CD1c-positive myeloid dendritic cell (primary cell): ENCODE measurements around the gene RAB6A.
"Not testable (repeated sequence)": the region's sequence is repeated elsewhere in the genome, so short reads cannot be mapped to it uniquely, and the experiment has no call there.

Source experiments
- DNase-seq: peaks from one replicate; pipeline ENCODE4 v3.0.0-alpha.2; 2016; ENCODE audit errors: extremely low spot score

Gene RAB6A

DNA sequence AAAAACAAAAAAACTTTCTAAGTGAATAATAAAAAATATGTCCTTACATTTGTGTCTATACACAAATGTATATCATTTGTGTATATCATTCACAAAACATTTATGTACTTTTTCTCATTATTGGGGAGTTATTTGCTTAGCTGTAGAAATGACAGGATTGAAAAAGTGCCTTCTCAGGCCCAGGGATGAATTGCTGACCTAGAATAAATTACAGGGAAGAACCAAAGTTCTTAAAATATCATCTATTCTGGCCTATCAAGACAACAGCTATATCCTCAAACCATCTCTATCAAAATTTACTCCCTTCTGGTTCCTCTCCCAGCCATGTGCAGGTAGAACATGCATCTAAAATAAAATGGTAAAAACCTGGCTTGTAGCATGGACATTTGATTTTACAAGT lies 1.9 kb upstream of the RAB6A start:
- no peak for DNase-seq

DNA sequence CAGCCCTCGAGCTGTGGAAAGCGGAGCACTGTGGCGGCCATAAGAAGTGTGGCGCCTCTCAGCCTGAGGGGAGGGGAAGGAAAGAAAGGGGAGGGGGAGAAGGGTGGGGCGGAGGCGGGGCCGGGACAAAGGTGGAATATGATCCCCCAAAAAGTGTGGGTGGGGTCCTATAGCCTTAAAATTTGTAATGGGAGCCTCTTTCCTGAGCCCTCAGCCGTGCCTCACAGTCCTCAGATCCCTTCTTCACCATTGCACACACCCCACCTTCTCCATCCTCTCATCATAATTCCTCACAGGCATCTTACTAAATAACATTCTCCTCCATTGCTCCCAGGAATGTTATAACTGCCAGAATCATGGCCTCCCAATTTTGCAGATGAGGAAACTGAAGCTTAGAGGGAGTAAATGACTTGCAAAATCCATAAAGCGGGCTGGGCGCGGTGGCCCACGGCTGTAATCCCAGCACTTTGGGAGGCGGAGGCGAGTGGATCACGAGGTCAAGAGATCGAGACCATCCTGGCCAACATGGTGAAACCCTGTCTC lies 600 bp upstream of the RAB6A start:
- DNase-seq, result peak; percentile 10

DNA sequence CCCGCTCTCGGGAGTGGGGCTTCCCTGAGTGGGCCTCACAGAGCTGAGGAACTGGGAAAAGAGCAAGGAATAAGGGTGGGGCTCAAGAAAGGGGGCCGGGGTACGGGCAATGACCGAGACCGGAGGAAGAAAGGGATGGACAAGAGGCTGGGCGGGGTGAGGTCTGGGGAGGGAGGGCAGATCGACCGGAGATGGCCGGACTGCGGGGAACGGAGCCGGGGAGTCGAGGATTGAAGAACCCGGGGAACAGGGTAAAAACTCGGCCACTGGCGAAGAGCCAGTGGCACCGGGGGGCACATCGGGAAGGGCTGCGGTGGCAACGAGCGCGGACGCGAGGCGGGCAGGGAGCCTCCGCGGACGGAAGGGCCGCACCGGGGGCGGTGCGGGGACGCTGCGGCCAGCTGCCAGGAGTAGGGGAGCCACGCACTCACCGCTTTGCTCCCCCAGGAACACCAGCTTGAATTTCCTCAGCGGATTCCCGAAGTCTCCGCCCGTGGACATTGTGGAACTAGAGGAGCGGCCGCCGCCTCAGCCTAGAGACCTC lies 667 bp downstream of the RAB6A start:
- DNase-seq, result peak; percentile 26

DNA sequence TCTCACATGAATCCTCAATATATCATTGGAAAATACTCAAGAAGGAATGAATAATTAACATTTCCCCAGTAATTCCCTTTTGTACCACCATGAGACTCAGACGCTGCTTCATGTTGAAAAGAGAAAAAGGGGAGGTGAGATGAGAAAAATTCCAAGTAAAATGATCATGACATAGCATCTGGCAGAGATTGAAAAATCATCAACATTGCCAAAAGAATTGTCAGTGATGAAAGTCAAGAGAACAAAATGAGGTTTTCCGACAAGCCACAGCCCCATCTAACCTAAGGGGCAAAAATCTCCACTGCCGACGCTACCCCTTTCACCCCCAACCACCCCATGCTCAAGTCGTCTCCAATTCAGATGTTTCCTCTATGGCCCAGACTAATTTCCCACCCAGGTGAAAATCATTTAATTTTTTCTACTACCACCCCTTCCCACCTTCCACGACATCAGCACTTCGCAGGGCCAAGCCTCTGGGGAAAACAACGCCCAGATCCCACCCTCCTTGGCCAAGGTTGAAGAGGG lies 1.2 kb downstream of the RAB6A start:
- DNase-seq, result peak; percentile 11

DNA sequence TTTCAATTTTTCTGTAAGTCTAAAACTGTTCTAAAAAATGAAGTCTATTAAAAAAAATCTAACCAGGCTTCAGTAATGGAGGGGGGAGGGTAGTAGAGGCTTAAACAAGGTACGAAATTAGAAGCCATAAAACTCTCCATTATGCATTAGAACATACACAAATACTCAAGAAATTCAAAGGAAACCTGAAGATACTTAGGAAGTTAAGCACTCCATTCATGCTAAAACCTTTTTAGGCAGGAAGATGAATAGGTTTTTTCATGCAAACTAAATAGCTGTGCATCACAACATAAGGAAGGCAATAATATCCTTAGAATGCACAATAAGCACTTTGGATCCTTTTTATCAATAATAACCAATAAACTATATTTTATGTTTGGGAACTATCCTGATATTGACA lies 2.4 kb downstream of the RAB6A start:
- no peak for DNase-seq

DNA sequence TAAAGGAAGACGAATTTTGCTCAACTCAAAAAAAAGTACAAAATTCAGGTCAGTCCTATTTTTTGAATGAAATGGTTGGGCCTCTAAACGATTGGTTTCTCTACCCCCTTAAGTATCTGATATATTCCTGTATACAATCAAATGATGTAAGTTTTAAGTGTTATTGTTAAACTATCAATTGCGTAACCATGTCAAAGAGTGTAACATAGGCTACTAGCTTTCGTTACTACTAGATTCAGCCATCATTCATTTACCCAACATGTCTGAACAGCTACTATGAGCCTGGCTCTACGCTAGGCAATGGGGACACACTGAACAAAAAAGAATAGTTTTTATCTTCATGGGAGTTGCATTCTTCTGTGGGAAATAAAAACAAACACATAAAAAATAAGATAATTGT lies 3.3 kb downstream of the RAB6A start:
- no peak for DNase-seq

DNA sequence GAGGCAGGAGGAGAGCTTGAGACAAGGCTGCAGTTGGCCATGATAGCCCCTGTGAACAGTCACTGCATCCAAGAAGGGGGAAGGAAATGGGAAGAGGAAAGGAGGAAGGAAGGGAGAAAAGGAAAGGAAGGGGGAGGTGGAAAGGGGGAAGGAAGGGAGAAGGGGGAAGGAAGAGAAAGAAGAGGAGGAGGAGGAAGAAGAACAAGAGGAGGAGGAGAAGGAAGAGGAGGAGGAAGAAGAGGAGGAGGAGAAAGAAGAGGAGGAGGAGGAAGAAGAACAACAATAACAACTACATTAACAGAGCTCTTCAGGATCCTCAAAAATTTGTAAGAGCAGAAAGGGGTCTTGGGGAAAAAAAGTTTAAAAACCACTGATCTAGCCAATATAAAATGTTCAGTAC lies 5.2 kb downstream of the RAB6A start:
- DNase-seq, result no peak

DNA sequence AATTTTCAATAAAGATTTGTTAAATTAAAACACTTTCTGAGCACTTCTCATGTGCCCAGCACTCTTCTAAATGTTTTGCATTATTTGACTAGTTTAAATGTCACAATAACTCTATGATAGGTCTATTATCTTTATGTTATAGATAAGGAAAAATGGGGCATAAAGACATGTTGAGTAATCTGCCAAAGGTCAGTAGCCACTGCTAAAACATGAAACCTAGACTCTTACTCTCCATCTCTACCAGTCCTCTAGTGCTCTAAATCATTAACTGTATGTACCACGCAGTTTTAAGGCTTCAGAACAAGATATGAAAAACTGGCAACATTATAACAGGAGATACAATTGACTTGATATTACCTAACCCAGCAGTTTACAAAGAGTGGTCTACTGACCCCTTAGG lies 6.9 kb downstream of the RAB6A start:
- no peak for DNase-seq

DNA sequence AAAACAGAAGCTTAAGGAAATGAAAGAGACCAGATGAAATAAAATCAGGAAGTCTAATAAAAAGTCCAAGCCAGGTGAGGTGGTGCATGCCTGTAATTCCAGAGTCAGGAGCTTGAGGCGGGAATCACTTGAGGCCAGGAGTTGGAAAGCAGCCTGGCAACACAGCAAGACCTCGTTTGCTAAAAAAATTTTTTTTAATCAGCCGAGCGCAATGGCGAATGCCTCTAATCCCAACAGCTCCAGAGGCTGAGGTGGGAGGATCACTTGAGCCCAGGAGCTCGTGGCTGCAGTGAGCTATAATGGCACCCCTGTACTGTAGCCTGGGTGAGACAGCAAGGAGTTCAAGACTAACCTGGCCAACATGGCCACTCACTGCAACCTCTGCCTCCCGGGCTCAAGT lies 8.0 kb downstream of the RAB6A start:
- no peak for DNase-seq

DNA sequence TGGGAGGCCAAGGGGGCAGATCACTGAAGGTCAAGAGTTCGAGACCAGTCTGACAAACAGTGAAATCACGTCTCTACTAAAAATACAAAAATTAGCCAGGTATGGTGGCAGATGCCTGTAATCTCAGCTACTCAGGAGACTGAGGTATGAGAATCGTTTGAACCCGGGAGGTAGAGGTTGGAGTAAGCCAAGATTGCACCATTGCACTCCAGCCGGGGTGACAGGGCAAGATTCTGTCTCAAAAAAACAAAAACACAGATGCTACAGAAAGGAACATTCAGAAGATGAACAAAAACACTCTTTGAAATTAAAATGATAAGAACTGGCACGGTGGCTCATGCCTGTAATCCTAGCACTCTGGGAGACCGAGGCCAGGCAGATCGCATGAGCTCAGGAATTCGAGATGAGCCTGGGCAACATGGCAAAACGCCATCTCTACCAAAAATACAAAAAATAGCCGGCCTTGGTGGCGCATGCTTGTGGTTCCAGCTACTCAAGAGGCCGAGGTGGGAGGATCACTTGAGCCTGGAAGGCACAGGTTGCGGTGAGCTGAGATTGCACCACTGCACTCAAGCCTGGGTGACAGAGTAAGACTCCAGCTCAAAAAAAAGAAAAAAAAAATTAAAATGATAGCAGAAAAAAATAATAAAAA lies 8.5 kb downstream of the RAB6A start:
- DNase-seq, result no peak

DNA sequence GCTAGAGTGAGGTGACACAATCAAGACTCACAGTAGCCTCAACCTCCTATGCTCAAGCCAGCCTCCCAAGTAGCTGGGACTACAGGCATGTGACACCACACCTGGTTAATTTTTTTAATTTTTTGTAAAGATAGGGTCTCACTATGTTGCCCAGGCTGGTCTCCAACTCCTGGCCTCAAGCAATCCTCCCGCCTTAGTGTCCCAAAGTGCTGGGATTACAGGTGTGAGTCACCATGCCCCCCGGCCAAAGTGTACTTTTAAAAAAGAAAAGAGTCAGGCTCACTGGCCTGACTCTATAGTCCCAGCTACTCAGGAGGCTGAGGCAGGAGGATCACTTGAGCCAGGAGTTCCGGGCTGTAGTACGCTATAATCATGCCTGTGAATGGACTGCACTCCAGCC lies 10.0 kb downstream of the RAB6A start:
- DNase-seq, result not testable (repeated sequence)

DNA sequence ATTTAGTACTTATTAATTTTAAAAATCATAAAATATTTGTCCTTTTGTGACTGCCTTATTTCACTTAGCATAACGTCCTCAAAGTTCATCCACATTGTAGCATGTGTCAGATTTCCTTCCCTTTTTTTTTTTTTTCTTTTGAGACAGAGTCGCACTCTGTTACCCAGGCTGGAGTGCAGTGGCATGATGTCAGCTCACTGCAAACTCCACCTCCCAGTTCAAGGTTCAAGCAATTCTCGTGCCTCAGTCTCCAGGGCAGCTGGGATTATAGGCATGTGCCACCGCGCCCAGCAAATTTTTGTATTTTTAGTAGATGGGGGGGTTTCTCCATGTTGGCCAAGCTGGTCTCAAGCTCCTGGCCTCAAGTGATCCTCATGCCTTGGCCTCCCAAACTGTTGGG lies 10.6 kb downstream of the RAB6A start:
- peak; percentile 26 for DNase-seq

DNA sequence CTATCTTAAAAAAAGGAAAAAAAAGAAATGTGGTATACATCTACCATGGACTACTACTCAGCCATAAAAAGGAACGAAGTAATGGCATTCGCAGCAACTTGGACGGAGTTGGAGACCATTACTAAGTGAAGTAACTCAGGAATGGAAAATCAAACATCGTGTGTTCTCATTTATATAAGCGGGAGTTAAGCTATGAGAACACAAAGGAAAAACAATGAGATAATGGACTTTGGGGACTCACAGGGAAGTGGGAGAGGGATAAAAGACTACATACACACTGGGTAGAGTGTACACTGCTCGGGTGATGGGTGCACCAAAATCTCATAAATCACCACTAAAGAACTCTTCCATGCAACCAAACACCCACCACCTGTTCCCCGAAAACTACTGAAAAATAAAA lies 11.8 kb downstream of the RAB6A start:
- DNase-seq, result no peak

DNA sequence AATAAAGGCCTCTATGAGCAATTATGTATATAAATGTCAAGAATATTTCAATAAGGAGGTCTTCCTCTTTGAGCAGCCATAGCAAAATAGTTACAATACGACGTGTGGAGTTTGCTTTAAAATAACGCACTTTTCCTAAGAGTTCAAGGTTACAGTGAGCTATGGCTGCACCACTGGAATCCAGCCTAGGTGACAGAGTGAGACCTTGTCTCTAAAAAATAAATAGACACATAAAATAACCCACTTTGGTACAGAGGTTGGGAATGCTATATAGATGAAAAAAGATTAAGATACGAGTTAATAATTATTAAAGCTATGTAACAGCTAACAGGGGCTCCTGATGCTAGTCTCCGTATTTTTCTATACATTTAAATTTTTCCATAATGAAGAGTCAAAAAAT lies 12.6 kb downstream of the RAB6A start:
- no peak for DNase-seq

DNA sequence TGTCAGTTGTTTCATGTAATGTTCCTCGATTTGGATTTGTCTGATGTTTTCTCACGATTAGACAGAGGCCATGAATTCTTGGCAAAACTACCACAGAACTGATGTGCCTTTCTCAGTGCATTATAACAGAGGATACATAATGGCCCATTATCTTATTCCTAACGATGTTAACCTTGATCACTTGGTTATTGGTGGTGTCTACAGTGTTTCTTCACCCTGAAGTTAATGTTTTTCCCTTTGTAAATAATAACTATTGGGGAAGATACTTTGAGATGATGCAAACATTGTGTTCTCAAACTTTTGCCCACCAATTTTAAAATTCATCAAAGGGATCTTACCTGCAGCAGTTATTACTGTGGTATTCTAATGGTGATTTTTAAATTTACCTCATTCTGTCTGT lies 13.1 kb downstream of the RAB6A start:
- DNase-seq, result no peak

DNA sequence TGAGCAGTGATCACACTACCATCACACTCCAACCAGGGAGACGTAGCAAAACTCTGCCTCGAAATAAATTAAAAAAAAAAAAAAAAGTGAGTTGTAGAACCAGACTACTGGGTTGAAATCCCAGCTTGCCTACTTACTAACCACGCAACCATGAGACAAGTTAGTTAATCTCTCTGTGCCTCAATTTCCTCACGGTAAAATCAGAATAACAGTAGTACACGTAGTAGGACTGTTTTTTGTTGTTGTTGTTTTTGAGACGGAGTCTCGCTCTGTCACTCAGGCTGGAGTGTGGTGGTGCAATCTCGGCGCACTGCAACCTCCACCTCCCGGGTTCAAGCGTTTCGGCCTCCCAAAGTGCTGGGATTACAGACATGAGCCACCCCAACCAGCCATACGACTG lies 14.2 kb downstream of the RAB6A start:
- DNase-seq, result no peak

DNA sequence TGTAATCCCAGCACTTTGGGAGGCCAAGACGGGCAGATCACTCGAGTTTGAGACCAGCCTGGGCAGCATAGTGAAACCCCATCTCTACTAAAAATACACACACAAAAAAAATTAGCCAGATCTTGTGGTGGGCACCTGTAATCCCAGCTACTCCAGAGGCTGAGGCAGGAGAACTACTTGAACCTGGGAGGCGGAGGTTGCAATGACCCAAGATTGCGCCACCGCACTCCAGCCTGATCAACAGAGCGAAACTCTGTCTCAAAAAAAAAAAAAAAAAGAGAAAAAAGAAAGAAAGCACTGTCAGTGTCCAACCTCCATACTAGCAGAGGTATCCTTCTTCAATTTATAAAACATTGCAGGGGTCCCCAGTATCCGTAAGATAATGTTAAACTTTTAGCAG lies 17.8 kb downstream of the RAB6A start:
- no peak for DNase-seq

DNA sequence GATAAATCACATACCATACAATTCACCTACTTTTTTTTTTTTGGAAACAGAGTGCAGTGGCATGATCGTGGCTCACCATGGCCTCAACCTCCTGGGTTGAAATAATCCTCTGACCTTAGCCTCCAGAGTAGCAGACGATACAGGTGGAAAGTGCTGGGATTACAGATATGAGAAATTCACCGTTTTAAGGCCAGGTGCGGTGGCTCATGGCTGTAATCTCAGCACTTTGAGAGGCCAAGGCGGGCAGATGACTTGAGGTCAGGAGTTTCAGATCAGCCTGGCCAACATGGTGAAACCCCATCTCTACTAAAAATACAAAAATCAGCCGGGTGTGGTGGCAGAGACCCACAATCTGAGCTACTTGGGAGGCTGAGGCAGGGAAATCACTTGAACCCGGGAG lies 24.9 kb downstream of the RAB6A start:
- DNase-seq, result not testable (repeated sequence)

DNA sequence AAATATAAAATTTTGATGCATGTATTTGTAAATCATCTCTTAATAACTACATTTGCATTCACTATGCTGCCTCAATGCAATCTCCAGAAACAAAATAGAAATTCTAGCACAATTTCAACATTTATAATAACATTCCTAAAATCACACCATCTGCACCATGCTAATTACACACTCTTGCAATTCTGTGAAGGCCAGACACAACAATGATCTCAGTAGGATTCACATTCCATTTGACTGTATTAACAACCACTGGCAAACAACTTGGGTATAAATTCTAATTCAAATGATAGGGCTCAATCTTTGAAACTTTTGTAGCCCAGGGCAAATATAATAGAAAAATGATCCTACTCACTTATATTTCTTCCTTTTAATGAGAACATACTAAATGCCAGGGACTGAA lies 25.9 kb downstream of the RAB6A start:
- DNase-seq, result no peak

DNA sequence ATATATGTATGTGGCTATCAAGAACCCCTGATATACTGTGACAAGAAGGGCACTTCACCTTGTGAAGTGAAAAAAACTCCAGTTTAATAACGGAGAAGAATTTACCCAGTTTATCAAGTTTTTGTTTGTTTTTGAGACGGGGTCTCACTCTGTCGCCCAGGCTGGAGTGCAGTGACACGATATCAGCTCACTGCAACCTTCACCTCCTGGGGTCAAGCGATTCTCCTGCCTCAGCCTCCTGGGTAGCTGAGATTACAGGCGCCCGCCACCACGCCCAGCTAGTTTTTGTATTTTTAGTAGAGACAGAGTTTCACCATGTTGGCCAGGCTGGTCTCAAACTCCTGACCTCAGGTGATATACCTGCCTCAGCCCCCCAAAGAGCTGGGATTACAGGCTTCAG lies 26.9 kb downstream of the RAB6A start:
- DNase-seq, result not testable (repeated sequence)

DNA sequence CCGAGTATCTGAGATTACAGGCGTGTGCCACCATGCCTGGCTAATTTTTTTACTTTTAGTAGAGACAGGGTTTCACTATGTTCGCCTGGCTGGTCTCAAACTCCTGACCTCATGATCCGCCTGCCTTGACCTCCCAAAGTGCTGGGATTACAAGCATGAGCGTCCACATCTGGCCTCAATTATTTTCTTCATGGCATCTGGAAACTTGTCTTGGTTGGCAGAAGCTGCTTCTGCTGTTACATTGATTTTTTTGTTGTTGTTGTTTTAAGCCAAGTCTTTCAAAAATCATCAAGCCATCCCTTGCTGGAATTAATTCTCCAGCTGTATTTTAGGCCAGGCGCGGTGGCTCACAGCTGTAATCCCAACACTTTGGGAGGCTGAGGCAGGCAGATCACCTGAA lies 27.9 kb downstream of the RAB6A start:
- not testable (repeated sequence) for DNase-seq

DNA sequence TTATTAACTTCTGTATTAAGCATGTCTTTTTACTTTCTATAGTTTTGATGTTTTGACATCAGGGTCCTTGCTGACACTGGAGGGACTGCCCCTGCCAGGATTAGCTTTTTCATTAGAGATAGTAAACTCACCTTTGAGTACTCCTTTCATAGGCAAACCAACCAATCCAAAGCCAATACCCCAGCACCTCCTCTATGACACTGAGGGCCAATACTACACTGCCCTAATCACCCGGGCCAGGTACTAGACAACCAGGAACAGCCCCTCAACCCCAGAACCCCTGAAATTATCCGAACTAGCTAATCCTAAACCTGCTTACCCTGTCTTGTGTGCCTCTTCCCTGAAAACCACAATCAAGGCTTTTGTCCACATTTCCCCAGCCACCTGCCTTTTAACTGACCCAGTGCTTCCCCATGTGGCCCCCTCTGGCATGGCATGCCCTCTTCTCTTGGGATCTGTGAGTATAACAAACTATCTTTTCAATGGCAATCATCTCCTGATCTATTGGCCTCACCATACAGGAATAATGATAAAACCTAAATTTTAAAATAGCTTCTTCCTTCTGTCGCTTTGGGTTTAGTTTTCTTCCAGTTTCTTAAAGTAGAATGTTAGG lies 31.2 kb downstream of the RAB6A start:
- peak; percentile 6 for DNase-seq

DNA sequence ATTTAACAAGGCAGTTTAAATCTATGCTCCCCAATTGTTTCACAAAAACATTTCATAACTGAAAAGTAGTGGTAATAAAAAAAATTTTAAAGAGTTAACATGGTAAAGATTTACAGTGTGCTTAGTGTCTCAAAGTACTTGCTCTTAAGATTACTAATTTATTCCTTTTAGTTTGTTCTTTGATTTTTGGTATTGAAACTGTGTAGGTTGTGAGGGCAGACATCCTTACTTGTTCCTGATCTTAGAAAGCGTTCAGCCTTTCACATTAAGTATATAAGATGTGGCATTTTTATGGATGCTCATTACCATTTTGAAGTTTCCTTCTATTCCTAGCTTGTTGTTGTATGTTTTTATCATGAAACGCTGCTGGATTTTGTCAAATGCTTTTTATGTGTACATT lies 32.9 kb downstream of the RAB6A start:
- DNase-seq, result no peak
